Metanephros (tissue), 1 donor: ENCODE measurements around the gene ANGPTL1. TPM values are rescaled to one million over a fixed set of nuclear protein-coding genes. Genes with fewer than 3 reads are reported as not detected.

Source experiments
- total RNA-seq: library from RNA; depleted of rRNA; stranded (reverse); fragments of >200 nt; gene quantifications from one replicate; pipeline ENCODE4 v1.2.3, GENCODE V29; 2014

Gene ANGPTL1
- 7.6 TPM for total RNA-seq

GRCh38 chr1:178870944-178871343 lies at the start of gene ANGPTL1:
ANGPTL1 (minus strand) TSS chr1:178871077; CDS start chr1:178865776, 5,301 bp downstream.

Other genes starting within 250 kb of the ANGPTL1 start
- 42.4 TPM for gene RALGPS2, start 145.8 kb downstream of the ANGPTL1 start, total RNA-seq
- 34.3 TPM for gene FAM20B, start 154.8 kb upstream of the ANGPTL1 start, total RNA-seq
- gene TOR3A, start 211.0 kb upstream of the ANGPTL1 start, total RNA-seq, result 32.3 TPM